H1 (cell line): Measurements from ENCODE around the gene SUGP2. TPM values are rescaled to one million over a fixed set of nuclear protein-coding genes. Genes with fewer than 3 reads are reported as not detected.

Source experiments
- CTCF ChIA-PET: fragments of 300-600 bp; sonication (Branson Sonifier 250); formaldehyde crosslinking; loops from one replicate; lab custom pipeline; 2021; ENCODE audit not compliant: partially characterized antibody; lab: Charles Lee
- POLR2A ChIA-PET: fragments of 300-600 bp; sonication (Branson Sonifier 250); formaldehyde crosslinking; loops from one replicate; lab custom pipeline; 2021; ENCODE audit warnings: inconsistent platforms; ENCODE audit not compliant: partially characterized antibody; lab: Charles Lee
- DNase-seq, 2 experiments: peaks; one replicate each; pipeline versions ENCODE4 v3.0.0 to v3.0.0-alpha.2; 2010 to 2022; ENCODE audit warnings: low spot score in 2 of 2, low read depth in 1 of 2, mixed read lengths in 1 of 2
- FAIRE-seq: peaks from 2 replicates; lab custom pipeline; 2011; peaks lifted over from hg19 to GRCh38; lab: Jason Lieb, UNC
- H2AFZ ChIP-seq: 2 replicates; pipeline ENCODE4 v1.8.1; 2012; ENCODE audit warnings: low read length, inconsistent platforms
- H2AK5ac ChIP-seq: 2 replicates; pipeline ENCODE4 v1.6.1; 2013; ENCODE audit warnings: low read depth, low read length
- H2BK120ac ChIP-seq: replicated peaks from 2 replicates; pipeline ENCODE3; 2013; ENCODE audit warnings: low read depth, low read length, inconsistent platforms
- H2BK12ac ChIP-seq: 2 replicates; pipeline ENCODE4 v1.6.1; 2013; ENCODE audit warnings: low read depth, low read length
- H2BK15ac ChIP-seq: 2 replicates; pipeline ENCODE4 v1.6.1; 2013; ENCODE audit warnings: low read length
- H2BK20ac ChIP-seq: 2 replicates; pipeline ENCODE4 v1.6.1; 2013; ENCODE audit warnings: low read length
- H2BK5ac ChIP-seq: 2 replicates; pipeline ENCODE4 v1.6.1; 2013; ENCODE audit warnings: low read depth, low read length
- H3K14ac ChIP-seq: 2 replicates; pipeline ENCODE4 v1.6.1; 2013; ENCODE audit warnings: inconsistent platforms; ENCODE audit not compliant: insufficient read length
- H3K18ac ChIP-seq: 2 replicates; pipeline ENCODE4 v1.6.1; 2013; ENCODE audit warnings: low read length; ENCODE audit errors: extremely low read depth
- H3K23ac ChIP-seq: 2 replicates; pipeline ENCODE4 v1.6.1; 2013; ENCODE audit warnings: inconsistent platforms; ENCODE audit not compliant: insufficient read length
- H3K23me2 ChIP-seq: 2 replicates; pipeline ENCODE4 v1.6.1; 2013; ENCODE audit warnings: low read depth, low read length
- H3K27ac ChIP-seq: 2 replicates; pipeline ENCODE4 v1.6.1; 2011; ENCODE audit warnings: low read depth, low read length, inconsistent platforms
- H3K27me3 ChIP-seq, 4 experiments: replicated peaks in 1 of 4; 1 replicate in 1 of 4; 2 replicates in 3 of 4; pipeline versions ENCODE4 v1.6.1 to v1.8.1; 2011 to 2013; ENCODE audit warnings: low read length in 3 of 4, mild to moderate bottlenecking in 3 of 4, inconsistent platforms in 2 of 4, mixed read lengths in 2 of 4, moderate library complexity in 1 of 4; ENCODE audit not compliant: control insufficient read depth in 3 of 4, insufficient read depth in 3 of 4; ENCODE audit errors: extremely low read depth in 1 of 4
- H3K36me3 ChIP-seq, 4 experiments: 2 replicates each; pipeline versions ENCODE4 v1.6.1 to v1.8.1; 2011 to 2013; ENCODE audit warnings: mild to moderate bottlenecking in 4 of 4, low read length in 3 of 4, moderate library complexity in 2 of 4, control low read depth in 1 of 4, inconsistent platforms in 1 of 4; ENCODE audit not compliant: insufficient read depth in 4 of 4, control insufficient read depth in 2 of 4
- H3K4ac ChIP-seq: replicated peaks from 2 replicates; pipeline ENCODE3; 2013; ENCODE audit warnings: low read length, low read depth, mixed read lengths, inconsistent platforms; ENCODE audit not compliant: insufficient read length
- H3K4me1 ChIP-seq, 4 experiments: replicated peaks in 1 of 4; 1 replicate in 1 of 4; 2 replicates in 3 of 4; pipeline versions ENCODE4 v1.6.1 to v1.8.1; 2011 to 2013; ENCODE audit warnings: low read length in 3 of 4, inconsistent platforms in 2 of 4, mixed read lengths in 1 of 4; ENCODE audit not compliant: insufficient read depth in 4 of 4, control insufficient read depth in 3 of 4
- H3K4me2 ChIP-seq, 2 experiments: 2 replicates each; pipeline versions ENCODE4 v1.6.1 to v1.8.1; 2011 to 2013; ENCODE audit warnings: low read depth in 2 of 2, low read length in 2 of 2, control low read depth in 1 of 2, inconsistent platforms in 1 of 2, mild to moderate bottlenecking in 1 of 2; ENCODE audit not compliant: insufficient read depth in 1 of 2
- H3K4me3 ChIP-seq, 4 experiments: fragments of 200-600, 300-600 bp in 1 of 4; sonication (generic), shearing (Covaris generic), sonication (Bioruptor Twin) in 1 of 4; 2 replicates each; pipeline versions ENCODE4 v1.5.1 to v1.8.1; 2011 to 2016; ENCODE audit warnings: low read length in 4 of 4, low read depth in 3 of 4, control low read depth in 2 of 4, inconsistent platforms in 2 of 4, mild to moderate bottlenecking in 2 of 4, mixed read lengths in 1 of 4, moderate library complexity in 1 of 4; ENCODE audit not compliant: insufficient read depth in 2 of 4; ENCODE audit errors: extremely low read depth in 1 of 4
- H3K56ac ChIP-seq: replicated peaks from 2 replicates; pipeline ENCODE3; 2013; ENCODE audit warnings: low read depth, mild to moderate bottlenecking, mixed read lengths, low read length, inconsistent platforms; ENCODE audit not compliant: insufficient read length
- H3K79me1 ChIP-seq: 2 replicates; pipeline ENCODE4 v1.6.1; 2013; ENCODE audit warnings: low read depth, low read length, control low read depth
- H3K79me2 ChIP-seq, 2 experiments: 2 replicates each; pipeline versions ENCODE4 v1.6.1 to v1.8.1; 2012 to 2013; ENCODE audit warnings: low read length in 2 of 2, mild to moderate bottlenecking in 2 of 2, inconsistent platforms in 1 of 2; ENCODE audit not compliant: insufficient read depth in 2 of 2, control insufficient read depth in 1 of 2
- H3K9ac ChIP-seq, 4 experiments: replicated peaks in 1 of 4; 1 replicate in 1 of 4; 2 replicates in 3 of 4; pipeline versions ENCODE4 v1.6.1 to v1.8.1; 2011 to 2013; ENCODE audit warnings: low read depth in 3 of 4, low read length in 3 of 4, control low read depth in 2 of 4, mild to moderate bottlenecking in 2 of 4, moderate library complexity in 2 of 4, inconsistent platforms in 1 of 4; ENCODE audit errors: extremely low read depth in 1 of 4
- H3K9me3 ChIP-seq, 2 experiments: 2 replicates each; pipeline versions ENCODE4 v1.6.1 to v1.8.1; 2012 to 2013; ENCODE audit warnings: mild to moderate bottlenecking in 2 of 2, moderate library complexity in 2 of 2, control low read depth in 1 of 2, inconsistent platforms in 1 of 2, low read depth in 1 of 2, low read length in 1 of 2, mixed read lengths in 1 of 2; ENCODE audit not compliant: insufficient read depth in 2 of 2
- H4K20me1 ChIP-seq, 2 experiments: replicated peaks in 1 of 2; 2 replicates each; pipeline versions ENCODE3 to v1.8.1; 2011 to 2013; ENCODE audit warnings: inconsistent platforms in 2 of 2, low read length in 2 of 2, mild to moderate bottlenecking in 1 of 2; ENCODE audit not compliant: insufficient read depth in 2 of 2, control insufficient read depth in 1 of 2
- H4K5ac ChIP-seq: 2 replicates; pipeline ENCODE4 v1.6.1; 2013; ENCODE audit warnings: low read length, low read depth, mixed read lengths, inconsistent platforms; ENCODE audit not compliant: insufficient read length
- H4K8ac ChIP-seq: 2 replicates; pipeline ENCODE4 v1.8.0; 2013; ENCODE audit warnings: mild to moderate bottlenecking, moderate library complexity, low read length, inconsistent platforms; ENCODE audit not compliant: insufficient read depth; ENCODE audit errors: extremely low read depth
- H4K91ac ChIP-seq: replicated peaks from 2 replicates; pipeline ENCODE3; 2013; ENCODE audit warnings: low read length, mixed read lengths, inconsistent platforms; ENCODE audit not compliant: insufficient read length
- BRCA1 ChIP-seq: IDR thresholded peaks from 2 replicates; pipeline ENCODE4 v1.6.1; 2012; ENCODE audit warnings: low read depth, low read length, improper control_type of control experiment
- CBX5 ChIP-seq: fragments of 300-800, 300-1000 bp; sonication (generic); IDR thresholded peaks from 2 replicates; pipeline ENCODE4 v1.7.1; 2016; ENCODE audit warnings: antibody characterized with exemption, low read length, low read depth
- CHD1 ChIP-seq: IDR thresholded peaks from 2 replicates; pipeline ENCODE4 v1.6.1; 2012; ENCODE audit warnings: low read depth, low read length, improper control_type of control experiment
- CTBP2 ChIP-seq: IDR thresholded peaks from 2 replicates; pipeline ENCODE4 v1.7.0; 2011; ENCODE audit warnings: borderline replicate concordance, mild to moderate bottlenecking, moderate library complexity, mixed read lengths, low read length; ENCODE audit not compliant: insufficient read depth, insufficient read length
- KDM4A ChIP-seq: IDR thresholded peaks from one replicate; pipeline ENCODE4 v1.7.1; 2012; ENCODE audit warnings: low read depth, mild to moderate bottlenecking, moderate library complexity, low read length, inconsistent platforms; ENCODE audit not compliant: severe bottlenecking
- PHF8 ChIP-seq: fragments of 200-600 bp; sonication (generic); conservative IDR thresholded peaks from 2 replicates; pipeline ENCODE4 v1.7.1; 2012; ENCODE audit warnings: low read depth, mild to moderate bottlenecking, inconsistent platforms, low read length, moderate library complexity
- POLR2A ChIP-seq, 2 experiments: IDR thresholded peaks; 1 replicate in 1 of 2; 2 replicates in 1 of 2; pipeline ENCODE4 v1.6.1; 2011; ENCODE audit warnings: low read depth in 2 of 2, low read length in 2 of 2, mild to moderate bottlenecking in 2 of 2; ENCODE audit errors: control extremely low read depth in 1 of 2
- POLR2AphosphoS5 ChIP-seq: IDR thresholded peaks from 2 replicates; pipeline ENCODE4 v1.6.1; 2011; ENCODE audit warnings: low read depth, low read length
- POU5F1 ChIP-seq: IDR thresholded peaks from 2 replicates; pipeline ENCODE4 v1.6.1; 2011; ENCODE audit warnings: low read depth, mild to moderate bottlenecking, low read length, moderate library complexity
- TBP ChIP-seq: IDR thresholded peaks from 2 replicates; pipeline ENCODE4 v1.6.1; 2011; ENCODE audit warnings: low read depth, low read length, improper control_type of control experiment
- WGBS, 2 experiments: shearing (Covaris generic) in 1 of 2; methylation state at CpG; one replicate each; pipeline versions ENCODE4 v1.1.6 to v1.1.7; 2013 to 2015; ENCODE audit warnings: low lambda C conversion rate in 2 of 2, mixed read lengths in 2 of 2, inconsistent platforms in 1 of 2, low coverage in 1 of 2, missing lambda C conversion rate in 1 of 2; ENCODE audit not compliant: insufficient replicate concordance in 2 of 2, insufficient coverage in 1 of 2, insufficient read length in 1 of 2; ENCODE audit errors: extremely low coverage in 1 of 2, missing lambda C conversion rate in 1 of 2; 5-methylcytosine and 5-hydroxymethylcytosine counted together
- polyA plus RNA-seq, 7 experiments: library from polyadenylated mRNA; depleted of rRNA in 3 of 7; stranded (reverse) in 5 of 7; unstranded in 2 of 7; fragments of >200 nt in 5 of 7; fragments of 200-250 nt in 2 of 7; gene quantifications; 1 replicate in 5 of 7; 2 replicates in 1 of 7; 4 replicates in 1 of 7; pipeline versions ENCODE4 v1.2.1 to v1.2.3, GENCODE V29; 2011 to 2013; ENCODE audit warnings: missing spikeins in 2 of 7, mixed read lengths in 2 of 7
- total RNA-seq: library from RNA; stranded (reverse); fragmentation: NEBNext Ultra II Directional; extraction: Animal tissue kit (Norgen Biotek cat#: 25700); gene quantifications from 2 replicates; pipeline ENCODE4 v1.2.1, GENCODE V29; 2021

The SUGP2 gene
- total and polyA plus RNA-seq, 2 of the 8 experiments (the other 6 are each of a cell fraction or from before 2014, with no cell fraction given) = 57.7 to 114 TPM

- DNase-seq (no peak), FAIRE-seq (no peak)
- H3K27ac ChIP-seq = no peak overlapping the region
Measured at GRCh38 chr19:19067276-19068072, 34.2 kb upstream of the SUGP2 start.

More at GRCh38 chr19:19067276-19068072, 34.2 kb upstream of the SUGP2 start:
- ChIA-PET CTCF (interaction anchor here (0.6 to 5.0 kb wide), 12 partner anchors 9 to 81 kb away, joined by 3 to 29 read pairs (median 4); no protein-coding TSS in a partner anchor), POLR2A (interaction anchor here (1.1 to 1.6 kb wide), 2 partner anchors 10 to 38 kb away, joined by 3 to 5 read pairs; no protein-coding TSS in a partner anchor)
- H2BK120ac ChIP-seq = no peak overlapping the region
- H3K23me2 ChIP-seq = peaks cover 6% of the 10 kb centered on the region
- peaks cover 0 to 54% (median 36%) of the 10 kb centered on the region in 4 experiments; a peak in 6 of 7 replicates for H3K27me3 ChIP-seq
- H3K9me3 ChIP-seq = no peaks in the 10 kb centered on the region
- no peak overlapping the region for H3K4me3 ChIP-seq
- 97% methylated on average over 11 of the region's 11 CpGs; no CpG with 5 or more reads in 1 of the 2 experiments for WGBS, 2 experiments
- no peak overlapping the region for H4K8ac ChIP-seq
- no peak overlapping the region for H2BK15ac ChIP-seq
- no peak overlapping the region for H3K9ac ChIP-seq
- H3K4ac ChIP-seq = no peak overlapping the region
- peaks cover 0 to 2% of the 10 kb centered on the region in 2 experiments for H4K20me1 ChIP-seq
- H2BK12ac ChIP-seq = no peak overlapping the region
- H4K91ac ChIP-seq = no peak overlapping the region
- no peaks in the 10 kb centered on the region for H3K36me3 ChIP-seq
- H2AFZ ChIP-seq = no peak overlapping the region
- no peak overlapping the region for H3K18ac ChIP-seq
- H2AK5ac ChIP-seq = no peak overlapping the region
- no peaks in the 10 kb centered on the region for H3K79me2 ChIP-seq
- H4K5ac ChIP-seq = no peak overlapping the region
- H3K23ac ChIP-seq = no peak overlapping the region
- no peak overlapping the region for H2BK5ac ChIP-seq
- TF ChIP-seq POLR2AphosphoS5 (no peak), POU5F1 (no peak), POLR2A (IDR thresholded peaks at IDR 0.05; ENCODE audit: control extremely low read depth in 1 of 2, low read depth in 2 of 2, low read length in 2 of 2) (no peak), CTBP2 (no peak), KDM4A (no peak), CBX5 (no peak), CHD1 (no peak), BRCA1 (no peak), PHF8 (no peak), TBP (no peak)
- TF ChIP-seq, all 59 proteins: peak for 0
- H2BK20ac ChIP-seq = no peak overlapping the region
- no peak overlapping the region for H3K4me2 ChIP-seq
- H3K4me1 ChIP-seq = peaks cover 0 to 7% (median 5%) of the 10 kb centered on the region in 4 experiments; a peak in 5 of 7 replicates
- no peak overlapping the region for H3K56ac ChIP-seq
- H3K79me1 ChIP-seq = no peaks in the 10 kb centered on the region
- no peak overlapping the region for H3K14ac ChIP-seq
